Measurements from ENCODE around the gene LYPD5.
A peak's percentile ranks its signal among the peaks of the same experiment; 100 is the strongest.

Gene LYPD5

DNA sequence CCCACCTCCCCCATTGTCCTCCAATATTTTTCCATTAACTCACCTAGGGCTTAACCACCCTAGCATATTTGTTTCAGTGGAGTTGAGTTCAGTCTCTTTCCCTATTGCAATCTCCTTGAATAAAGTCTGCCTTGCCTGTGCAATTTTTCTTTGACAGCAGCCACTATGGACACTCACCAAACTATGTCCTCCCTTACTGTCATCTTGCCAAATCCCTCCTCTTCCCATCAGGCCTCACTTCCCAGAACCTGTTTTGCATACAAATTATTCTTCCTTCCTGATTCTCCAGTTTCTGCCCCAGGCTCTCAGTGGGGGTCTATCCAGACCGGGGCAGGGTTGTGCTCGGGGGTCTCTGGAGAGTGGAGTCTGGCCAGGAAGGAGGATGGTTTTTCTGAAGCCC is 2.2 kb upstream of the LYPD5 start:
- no peak for DNase-seq

DNA sequence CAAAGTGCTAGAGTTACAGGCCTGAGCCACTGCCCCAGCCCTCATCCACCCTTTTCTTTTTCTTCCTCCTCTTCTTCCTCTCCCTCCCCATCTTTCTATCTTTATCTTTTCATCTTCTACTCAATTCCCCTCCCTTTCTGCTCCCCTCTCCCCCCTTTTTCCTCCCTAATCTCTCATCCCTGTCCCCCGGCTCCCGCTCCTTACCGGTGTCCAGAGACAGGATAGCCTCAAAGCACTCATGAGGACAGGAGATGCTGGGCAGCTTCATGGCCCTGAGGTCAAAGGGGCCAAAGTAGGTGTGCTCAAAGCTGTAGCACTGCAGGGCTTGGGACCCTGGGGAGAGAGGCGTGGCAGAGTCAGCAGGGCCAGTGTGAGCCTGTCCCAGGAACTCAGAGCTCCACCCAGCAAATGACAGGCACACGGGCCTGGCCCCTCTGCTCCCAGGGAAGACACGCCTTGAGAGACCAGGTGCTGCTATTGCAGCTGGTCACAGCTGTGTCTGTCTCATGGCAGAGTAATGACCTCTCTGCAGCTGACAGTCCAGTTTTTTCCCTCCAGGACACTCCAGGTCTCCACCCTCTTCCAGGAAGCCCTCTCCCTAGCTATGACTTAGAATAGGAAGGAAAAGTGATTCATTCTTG is 2.6 kb downstream of the LYPD5 start:
- DNase-seq: no peak

DNA sequence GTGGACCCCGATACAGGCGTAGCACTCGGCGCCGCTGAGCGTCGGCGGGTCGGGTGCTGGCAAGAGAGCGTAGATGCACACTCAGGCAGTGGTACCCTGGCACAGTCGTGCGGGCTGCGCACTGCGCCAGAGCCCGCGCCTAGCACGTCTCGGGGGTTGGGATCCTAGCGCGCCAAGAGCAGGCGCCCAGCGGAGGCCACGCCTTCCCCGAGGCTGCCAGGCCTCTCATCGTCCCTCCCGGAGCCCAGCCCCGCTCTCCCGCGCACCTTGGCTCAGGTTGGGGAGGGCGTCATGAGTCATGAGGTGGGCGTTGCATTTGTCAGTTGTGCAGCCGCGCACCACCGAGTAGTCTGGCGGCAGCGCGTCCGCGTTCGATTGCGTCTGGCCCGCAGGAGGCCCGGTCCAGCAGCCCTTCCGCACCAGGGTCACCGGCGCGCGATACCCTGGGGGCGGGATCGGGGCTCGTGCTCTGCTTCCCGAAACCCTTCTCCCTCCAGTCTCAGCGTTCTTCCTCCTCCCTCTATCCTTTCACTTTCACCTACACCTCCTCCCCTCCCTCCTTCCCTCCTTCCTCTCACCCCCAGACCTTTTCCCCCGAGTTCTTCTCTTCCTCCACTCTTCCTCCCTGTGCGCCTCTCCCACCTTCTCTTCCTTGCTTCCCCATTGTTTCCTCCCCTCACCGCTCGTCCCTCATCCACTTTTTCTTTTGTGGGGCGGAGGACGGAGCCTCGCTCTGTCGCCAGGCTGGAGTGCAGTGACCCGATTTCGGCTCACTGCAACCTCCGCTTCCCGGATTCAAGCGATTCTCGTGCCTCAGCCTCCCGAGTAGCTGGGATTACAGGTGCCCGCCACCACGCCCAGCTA is 3.5 kb downstream of the LYPD5 start:
- DNase-seq: peak; percentile 80 to 83

DNA sequence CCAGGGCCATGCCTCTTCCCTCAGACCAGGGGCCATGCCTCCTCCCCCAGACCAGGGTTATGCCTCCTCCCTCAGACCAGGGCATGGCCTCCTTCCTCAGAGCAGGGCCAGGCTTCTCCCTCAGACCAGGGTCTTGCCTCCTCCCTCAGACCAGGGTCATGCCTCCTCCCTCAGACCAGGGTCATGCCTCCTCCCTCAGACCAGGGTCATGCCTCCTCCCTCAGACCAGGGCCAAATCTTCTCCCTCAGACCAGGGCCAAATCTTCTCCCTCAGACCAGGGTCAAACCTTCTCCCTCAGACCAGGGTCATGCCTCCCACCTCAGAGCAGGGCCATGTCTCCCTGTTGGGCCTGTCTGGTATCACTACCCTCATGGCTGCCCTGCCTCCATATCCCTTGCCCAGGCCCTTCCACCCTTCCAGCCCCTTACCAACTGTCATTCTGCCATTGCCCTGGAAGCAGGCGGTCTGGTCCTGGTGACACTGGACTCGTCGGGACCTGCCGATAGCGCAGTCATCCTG is 4.2 kb downstream of the LYPD5 start:
- DNase-seq: no peak

DNA sequence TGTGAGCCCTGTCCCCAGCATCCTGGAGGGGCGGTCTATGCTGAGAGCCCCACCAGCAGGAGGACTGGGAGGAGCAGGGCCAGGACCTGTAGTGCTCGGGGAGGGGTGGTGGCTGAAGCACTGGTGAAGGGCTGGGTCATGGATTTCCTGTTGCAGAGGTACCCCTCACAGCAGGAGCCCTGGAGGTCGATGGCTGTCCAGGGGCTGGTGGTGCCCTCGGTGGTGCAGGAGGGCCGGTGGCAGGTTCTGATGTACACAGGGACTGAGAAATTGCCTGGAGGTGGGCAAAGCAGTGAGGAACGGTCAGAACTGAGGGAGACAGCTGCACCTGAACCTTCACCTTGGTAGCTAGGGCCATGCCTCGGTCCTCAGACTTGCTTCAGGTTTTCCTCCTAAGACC is 4.7 kb downstream of the LYPD5 start:
- DNase-seq: no peak

DNA sequence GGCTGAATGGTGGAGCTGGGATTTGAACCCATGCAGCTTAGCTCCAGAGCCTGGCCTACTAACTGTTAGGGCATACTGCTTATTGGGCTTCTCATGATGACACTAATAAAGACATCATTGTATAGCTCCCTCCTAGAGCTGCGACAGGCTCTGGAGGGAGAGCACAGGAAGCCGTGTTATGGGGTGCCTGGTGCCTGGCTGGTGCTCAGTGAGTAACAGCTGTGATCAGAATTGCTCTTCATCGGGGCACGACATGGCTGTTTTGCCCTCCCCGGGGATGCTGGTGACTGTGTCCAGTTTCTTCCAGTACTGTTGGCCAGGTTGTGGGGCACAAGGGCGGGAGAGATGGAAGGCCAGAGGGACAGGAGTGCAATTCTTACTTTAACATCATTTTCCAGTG is 5.1 kb downstream of the LYPD5 start:
- no peak for DNase-seq

DNA sequence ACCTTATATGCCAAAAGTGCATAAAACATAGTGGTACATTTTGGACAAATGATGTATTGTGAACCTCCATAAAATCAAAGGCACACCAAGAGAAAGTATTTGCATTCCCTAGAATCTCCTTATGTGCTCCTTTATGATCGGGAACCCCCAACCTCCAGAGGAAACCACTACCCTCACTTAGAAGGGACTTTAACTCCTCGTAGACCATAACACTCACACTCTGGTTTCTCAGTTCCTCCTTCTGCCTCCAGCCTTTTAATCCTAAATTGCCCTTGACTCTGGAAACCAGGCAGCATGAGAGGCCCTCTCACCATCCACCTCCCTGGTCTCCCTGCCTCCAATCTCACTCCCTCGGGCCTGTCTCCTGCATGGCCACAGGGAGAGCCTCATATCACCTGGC is 11.7 kb downstream of the LYPD5 start:
- DNase-seq: no peak

DNA sequence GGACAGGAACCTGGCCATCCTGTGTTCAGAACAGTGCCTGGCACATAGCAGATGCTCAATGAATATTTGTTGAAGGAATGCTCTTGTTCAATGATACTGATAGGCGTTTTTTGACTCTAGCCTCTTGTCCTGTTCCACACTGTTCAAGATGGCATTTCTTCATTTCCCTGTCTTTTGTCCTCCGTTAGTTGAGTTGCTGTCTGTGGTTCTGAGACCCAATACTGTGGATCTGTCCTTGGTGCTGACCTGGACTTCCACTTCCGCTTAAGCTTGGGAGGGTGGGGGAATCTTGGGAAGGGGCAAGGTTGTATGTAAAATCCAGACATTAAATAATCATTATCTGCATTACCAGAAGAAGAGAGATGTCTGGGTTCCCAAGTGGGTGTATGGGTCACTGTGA is 13.2 kb downstream of the LYPD5 start:
- DNase-seq: no peak

DNA sequence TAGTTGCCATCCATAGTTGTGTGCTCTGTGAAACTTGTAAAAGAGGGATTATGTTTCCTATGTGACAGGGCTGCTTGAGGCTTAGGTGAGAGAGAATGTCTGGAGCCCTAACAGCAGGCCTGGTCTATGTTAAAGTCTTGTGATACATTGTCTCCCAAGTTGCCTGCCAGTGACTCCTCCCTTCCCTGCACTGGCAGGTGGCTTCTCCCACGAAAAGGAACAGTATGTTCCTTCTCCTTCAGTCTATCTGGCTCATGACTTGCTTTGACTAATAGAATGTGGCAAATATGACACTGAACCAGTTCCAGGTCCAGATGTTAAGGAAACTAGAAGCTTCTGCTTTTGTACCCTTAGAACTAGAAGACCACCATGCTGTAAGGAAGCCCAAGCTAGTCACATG is 15.6 kb downstream of the LYPD5 start:
- no peak for DNase-seq

DNA sequence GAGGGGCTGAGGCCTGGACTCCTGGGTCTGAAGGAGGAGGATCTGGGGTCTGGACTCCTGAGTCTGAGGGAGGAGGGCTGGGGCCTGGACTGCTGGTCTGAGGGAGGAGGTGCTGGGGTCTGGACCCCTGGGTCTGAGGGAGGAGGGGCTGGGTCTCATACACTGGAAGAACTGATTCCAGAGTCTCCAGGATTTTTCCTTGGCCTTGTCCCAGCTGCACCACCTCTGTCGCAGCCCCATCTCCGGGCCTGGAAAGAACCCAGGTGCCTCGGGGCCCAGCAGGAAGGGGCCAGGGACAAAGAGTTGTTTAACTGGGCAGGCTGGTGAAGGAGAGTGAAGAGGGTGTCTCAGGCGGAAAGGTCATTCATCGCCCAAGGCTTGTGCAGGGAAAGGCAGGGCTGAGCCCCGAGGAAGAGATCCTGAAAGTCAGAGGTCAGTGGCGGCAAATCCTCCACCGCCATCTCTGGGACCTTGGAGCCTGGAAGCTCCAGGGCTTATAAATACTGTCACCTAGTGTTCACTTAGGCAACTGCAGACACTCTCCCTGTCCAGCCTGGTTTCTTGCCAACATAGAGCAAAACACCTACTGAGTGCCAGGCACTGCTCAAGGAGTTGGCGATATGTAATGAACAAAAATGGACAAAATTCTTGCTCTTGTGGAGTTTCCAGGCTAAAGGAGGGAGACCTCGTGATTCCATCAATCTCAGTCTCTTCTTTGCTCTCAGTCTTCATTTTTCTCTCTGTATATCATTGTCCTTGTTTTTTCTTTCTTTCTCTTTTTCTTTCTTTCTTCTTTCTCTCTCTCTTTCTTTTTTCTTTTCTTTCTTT is 17.1 kb downstream of the LYPD5 start:
- peak; percentile 40 to 55 for DNase-seq

DNA sequence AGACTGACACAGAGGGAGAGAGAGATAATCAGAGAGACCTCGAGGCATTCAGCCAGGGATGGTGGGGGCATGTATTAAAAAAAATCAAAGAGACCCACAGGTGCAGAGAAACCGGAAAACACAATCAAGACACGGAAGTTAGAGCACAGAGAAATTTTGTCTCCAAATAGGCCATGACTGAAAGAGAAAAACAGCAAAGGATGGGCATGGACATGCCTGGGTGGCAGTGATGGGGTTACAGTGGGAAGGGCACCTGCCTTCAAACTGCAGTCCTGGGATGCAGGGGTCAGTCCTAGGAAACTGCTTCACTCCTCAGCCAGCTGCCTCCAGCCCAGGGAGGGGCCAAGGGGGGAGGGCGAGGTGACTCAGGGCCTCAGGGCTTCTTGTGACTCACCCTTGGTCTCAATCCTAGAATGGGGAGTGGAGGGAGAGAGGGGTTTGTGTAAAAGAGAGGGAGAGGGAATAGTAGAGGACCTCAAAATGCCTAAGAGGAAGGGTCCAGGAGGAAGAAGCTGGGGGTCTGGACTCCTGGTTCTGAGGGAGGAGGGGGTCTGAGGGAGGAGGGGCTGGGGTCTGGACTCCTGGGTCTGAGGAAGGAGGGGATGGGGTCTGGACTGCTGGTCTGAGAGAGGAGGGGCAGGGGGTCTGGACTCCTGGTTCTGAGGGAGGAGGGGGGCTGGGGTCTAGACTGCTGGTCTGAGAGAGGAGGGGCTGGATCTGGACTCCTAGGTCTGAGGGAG is 17.8 kb downstream of the LYPD5 start:
- peak; percentile 67 to 74 for DNase-seq

DNA sequence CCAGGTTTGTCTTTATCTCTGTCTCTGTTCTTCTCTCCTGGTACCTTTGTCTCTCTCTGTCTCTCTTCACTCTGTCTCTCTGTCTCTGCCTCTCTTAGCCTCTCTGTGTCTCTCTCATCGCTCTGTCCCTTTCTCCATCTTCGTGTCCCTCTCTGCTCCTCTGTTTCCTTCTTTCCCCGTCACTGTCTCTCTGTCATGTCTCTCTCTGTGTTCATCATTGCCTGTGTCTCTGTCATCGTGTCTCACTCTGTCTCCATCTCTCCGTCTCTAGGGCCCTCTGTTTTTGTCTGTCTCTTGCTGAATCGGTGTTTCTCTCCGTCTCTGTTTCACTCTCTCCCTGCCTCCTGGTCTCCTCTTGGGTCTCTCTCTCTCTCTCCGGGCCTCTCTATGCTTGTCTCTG is 18.6 kb downstream of the LYPD5 start:
- no peak for DNase-seq

DNA sequence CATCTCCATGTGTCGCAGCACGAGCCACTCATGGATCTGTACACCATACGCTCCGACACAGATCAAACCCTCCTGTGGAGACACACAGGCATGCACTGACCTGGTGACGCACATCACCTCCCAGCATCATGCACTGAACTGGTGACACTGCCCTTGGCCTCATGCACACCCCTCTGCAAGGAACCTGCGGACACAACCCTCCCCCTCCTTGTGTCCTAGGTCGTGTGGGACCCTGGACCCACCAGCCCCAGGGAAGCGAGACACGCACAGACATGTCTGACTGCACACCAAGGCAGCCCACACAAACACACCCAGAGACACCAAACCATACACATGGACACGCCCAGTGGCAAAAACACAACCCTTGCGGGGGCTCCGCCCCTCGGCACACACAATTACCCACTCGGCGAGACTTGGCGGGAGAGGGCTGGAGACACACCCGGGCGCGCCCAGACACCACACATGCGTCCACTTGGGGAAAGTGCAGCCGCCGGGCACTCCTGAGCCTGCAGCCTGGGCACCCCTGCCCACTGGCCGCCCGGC is 19.5 kb downstream of the LYPD5 start:
- no peak for DNase-seq

DNA sequence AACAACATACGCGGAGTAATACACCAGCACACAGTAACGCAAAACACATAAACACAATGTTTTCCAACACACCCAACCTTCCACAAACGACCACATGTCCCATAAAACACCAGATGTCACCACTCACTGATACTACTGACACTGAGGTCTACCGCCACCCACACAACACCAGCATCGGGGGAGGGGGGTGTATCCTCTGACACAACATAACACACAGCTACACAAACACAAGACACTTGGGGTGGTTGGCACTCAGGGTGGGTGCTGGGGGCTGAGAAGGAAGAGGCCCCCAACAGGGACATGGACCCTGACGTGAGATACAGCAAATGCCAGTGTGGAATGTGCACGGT is 20.0 kb downstream of the LYPD5 start:
- no peak for DNase-seq

DNA sequence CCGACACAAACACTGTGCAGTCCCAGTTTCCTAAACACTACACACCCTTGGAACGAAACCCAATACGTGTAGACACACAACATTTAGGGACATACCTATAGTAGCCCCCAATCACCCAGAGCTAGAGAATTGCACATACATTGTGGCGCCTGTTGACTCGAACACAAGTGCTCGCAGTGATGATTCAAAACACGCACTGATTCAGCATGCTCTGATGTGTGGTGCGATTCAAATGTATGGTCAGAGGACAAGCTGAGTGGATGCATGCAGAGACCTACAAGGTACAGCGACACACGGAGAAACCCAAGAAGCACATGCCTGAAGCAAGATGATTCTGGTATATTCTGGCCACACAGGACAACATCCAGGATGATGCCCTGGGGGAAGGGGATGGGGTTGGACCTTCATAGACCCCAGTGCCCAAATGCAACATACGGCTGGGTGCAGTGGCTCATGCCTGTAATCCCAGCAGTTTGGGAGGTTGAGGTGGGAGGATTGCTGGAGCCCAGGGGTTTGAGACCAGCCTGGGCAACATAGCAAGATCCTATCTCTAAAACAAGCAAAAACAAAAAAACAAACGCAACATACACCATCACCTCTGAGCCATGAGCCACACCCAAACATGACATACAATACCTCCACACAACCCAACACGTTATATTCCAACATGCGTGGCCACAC is 20.5 kb downstream of the LYPD5 start:
- no peak for DNase-seq

DNA sequence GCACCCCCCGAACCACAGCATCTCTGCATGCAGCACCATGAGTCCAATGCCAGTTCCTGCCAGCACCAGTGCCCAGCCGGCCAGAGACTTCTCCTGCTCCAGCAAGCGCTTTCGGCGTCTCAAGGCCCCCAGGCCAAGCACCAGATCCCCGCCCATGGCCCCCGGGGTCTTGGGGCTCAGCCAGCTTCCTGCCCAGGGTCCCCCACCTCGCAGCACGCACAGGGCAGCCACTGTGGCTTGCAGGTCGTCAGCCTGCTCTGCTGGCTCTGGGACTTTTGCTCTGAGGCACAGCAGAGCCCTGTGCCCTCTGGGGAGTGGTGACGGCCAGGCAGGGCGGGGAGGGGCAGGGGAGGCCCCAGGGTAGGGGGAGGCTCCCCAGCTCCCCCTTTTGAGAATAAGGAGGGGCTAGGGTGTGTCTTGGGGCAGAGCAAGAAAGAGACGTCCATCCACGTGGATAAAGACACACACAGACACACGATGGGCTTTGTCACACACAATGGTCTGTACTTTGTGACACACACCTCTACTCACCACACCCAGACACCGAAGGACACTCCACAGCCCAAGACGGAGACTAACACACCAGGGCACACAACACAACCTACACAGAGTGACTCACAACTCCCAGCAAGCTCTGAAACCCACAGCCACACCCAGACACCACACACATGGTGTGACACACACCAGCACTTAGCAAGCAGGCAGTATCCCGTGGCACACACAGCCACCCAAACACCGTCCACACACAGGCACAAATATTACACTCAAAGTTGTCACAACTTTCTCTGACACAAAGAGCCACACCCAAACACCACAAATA is 21.3 kb downstream of the LYPD5 start, which contains the start of gene KCNN4:
Gene KCNN4, minus strand, starts transcription at position 268 of the 820 bp plus-strand sequence. Its CDS starts 112 bp downstream, at position 156.
- peak; percentile 56 to 73 for DNase-seq

DNA sequence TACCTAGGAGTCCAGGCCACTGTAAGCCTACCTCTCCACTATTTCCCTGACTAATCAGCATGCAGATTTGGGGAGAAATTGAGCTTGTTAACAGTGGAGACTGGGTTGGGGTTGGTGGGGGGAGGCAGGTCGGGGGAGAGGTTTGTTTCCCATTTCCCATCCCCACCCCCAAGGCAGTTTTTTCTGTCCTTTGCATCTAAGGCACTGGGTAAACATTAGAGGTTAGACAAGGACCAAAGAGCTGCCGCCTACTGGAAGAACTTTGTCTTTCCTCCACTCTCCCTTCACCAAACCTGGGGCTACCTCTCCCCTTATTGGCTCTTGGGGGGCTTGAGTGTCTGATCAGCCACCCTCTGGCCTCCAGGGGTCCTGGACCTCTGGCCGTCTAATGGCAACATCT is 22.4 kb downstream of the LYPD5 start:
- no peak for DNase-seq

DNA sequence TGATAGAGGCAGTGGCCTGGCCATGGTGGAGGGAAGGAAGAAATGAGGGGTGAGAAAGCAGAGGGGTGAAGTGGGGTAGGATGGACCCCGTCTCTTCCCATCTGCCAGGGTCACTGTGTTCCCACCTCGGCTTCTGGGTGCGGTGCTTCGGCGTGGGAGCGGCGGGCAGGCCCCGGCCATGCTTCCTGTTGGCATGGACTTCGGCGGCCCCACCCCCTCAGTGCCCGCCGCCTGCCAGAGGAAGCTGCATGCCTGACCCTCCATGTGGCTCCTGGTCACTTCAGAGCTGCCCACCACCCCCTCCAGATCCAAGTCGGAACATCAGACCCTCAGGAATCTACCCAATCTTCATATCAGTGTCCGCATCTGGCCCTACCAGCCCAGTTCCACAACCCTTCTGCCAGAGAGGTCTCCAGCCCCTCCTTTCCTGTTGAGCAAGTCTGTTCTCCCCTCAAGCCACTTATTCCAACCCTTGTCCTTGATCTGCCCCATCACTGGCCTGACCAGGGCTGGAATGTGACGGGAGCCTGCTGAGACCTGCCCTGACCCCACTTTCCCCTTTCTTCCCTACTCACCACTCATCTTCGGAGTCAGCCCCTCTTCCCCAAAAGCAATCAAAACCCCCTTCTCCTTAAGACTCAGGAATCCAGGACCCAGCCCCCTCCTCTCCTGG is 23.0 kb downstream of the LYPD5 start:
- no peak for DNase-seq

DNA sequence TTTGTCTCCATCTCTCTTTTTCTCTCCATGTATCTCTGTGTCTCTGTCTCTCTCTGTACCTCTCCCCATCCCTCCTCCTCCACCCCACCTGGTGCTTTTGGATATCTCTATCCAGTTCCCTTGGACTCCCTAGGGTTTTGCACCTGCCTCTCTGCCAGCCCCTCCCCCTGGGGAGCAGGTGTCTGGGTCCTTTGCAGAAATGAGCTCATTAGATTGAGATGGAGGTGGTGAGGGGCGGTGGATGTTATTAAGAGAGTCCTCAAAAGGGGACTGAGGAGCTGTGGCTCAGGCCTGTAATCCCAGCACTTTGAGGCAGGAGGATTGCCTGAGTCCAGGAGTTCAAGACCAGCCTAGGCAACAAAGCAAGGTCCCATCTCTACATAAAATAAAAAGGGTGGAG is 23.6 kb downstream of the LYPD5 start:
- DNase-seq: no peak

DNA sequence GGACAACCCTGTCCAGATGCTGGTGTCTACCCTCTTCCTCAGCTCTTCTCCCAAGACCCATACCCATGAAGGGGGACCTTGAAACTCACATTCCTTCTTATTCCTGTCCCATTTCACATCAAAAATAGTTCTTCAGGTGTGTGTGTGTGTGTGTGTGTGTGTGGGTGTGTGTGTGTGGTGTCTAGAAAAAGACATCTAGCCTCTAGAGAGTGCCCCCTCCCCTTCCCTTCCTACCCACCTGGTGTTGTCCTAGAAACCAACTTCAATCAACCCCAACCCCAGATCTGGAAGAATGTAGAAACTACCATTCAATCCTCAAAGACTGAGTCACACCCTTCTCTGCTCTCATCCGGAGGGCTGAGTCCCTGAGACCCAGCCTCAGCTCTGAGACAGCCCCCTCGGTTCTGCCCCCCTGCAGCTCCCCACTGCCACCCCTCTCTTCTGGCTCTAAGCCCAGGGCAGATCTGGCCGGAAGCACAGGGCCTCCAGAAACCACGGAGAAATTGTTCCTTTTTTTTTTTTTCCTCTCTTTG is 25.0 kb downstream of the LYPD5 start:
- DNase-seq: peak; percentile 49 to 51

Measured in activated CD4-positive, alpha-beta T cell treated with anti-CD3 and anti-CD28 coated beads for 4 hours (primary cell).